Astrocyte (in vitro differentiated cells and primary cell): ENCODE measurements around the gene AP2M1. TPM values are rescaled to one million over a fixed set of nuclear protein-coding genes. Genes with fewer than 3 reads are reported as not detected.

Experiments used
- DNase-seq: peaks from one replicate; pipeline ENCODE4 v3.0.0-alpha.2; 2010; ENCODE audit warnings: low read depth
- FAIRE-seq: peaks from 2 replicates; lab custom pipeline; 2011; peaks lifted over from hg19 to GRCh38; lab: Jason Lieb, UNC
- H2AFZ ChIP-seq: 2 replicates; pipeline ENCODE4 v1.6.0; 2012; ENCODE audit warnings: low read depth, low read length, inconsistent platforms
- H3K27ac ChIP-seq: 2 replicates; pipeline ENCODE4 v1.5.1; 2011; ENCODE audit warnings: low read depth, low read length, inconsistent platforms
- H3K27me3 ChIP-seq: 2 replicates; pipeline ENCODE4 v1.6.0; 2011; ENCODE audit warnings: low read length, inconsistent platforms; ENCODE audit not compliant: insufficient read depth
- H3K36me3 ChIP-seq: 2 replicates; pipeline ENCODE4 v1.5.1; 2011; ENCODE audit warnings: low read length, inconsistent platforms; ENCODE audit not compliant: insufficient read depth
- H3K4me1 ChIP-seq: 2 replicates; pipeline ENCODE4 v1.5.1; 2011; ENCODE audit warnings: low read length, inconsistent platforms; ENCODE audit not compliant: insufficient read depth
- H3K4me2 ChIP-seq: 2 replicates; pipeline ENCODE4 v1.6.0; 2012; ENCODE audit warnings: low read length, inconsistent platforms
- H3K4me3 ChIP-seq: 2 replicates; pipeline ENCODE4 v1.5.1; 2011; ENCODE audit warnings: low read depth, mild to moderate bottlenecking, low read length, inconsistent platforms; ENCODE audit not compliant: insufficient read depth
- H3K79me2 ChIP-seq: 2 replicates; pipeline ENCODE4 v1.6.0; 2012; ENCODE audit warnings: mild to moderate bottlenecking, low read length, inconsistent platforms; ENCODE audit not compliant: insufficient read depth
- H3K9ac ChIP-seq: 2 replicates; pipeline ENCODE4 v1.6.0; 2012; ENCODE audit warnings: mild to moderate bottlenecking, low read length, inconsistent platforms
- H3K9me3 ChIP-seq: 2 replicates; pipeline ENCODE4 v1.5.1; 2012; ENCODE audit warnings: low read depth, mild to moderate bottlenecking, low read length, inconsistent platforms; ENCODE audit not compliant: insufficient read depth
- H4K20me1 ChIP-seq: 2 replicates; pipeline ENCODE4 v1.6.0; 2012; ENCODE audit warnings: low read length, inconsistent platforms; ENCODE audit not compliant: insufficient read depth
- H3K27ac Mint-ChIP-seq: one replicate; pipeline ENCODE4 v1.8.0; 2021; ENCODE audit warnings: mild to moderate bottlenecking, mixed read lengths; ENCODE audit not compliant: unreplicated experiment
- H3K27me3 Mint-ChIP-seq: one replicate; pipeline ENCODE4 v1.8.0; 2021; ENCODE audit warnings: low read depth, mixed read lengths; ENCODE audit not compliant: unreplicated experiment
- H3K36me3 Mint-ChIP-seq: one replicate; pipeline ENCODE4 v1.8.0; 2021; ENCODE audit warnings: low read depth, mixed read lengths; ENCODE audit not compliant: unreplicated experiment
- H3K4me1 Mint-ChIP-seq: one replicate; pipeline ENCODE4 v1.8.0; 2021; ENCODE audit warnings: low read depth, mixed read lengths; ENCODE audit not compliant: unreplicated experiment
- H3K4me3 Mint-ChIP-seq: one replicate; pipeline ENCODE4 v1.8.0; 2021; ENCODE audit warnings: mild to moderate bottlenecking, moderate library complexity, mixed read lengths; ENCODE audit not compliant: unreplicated experiment
- H3K9me3 Mint-ChIP-seq: one replicate; pipeline ENCODE4 v1.8.0; 2021; ENCODE audit warnings: mild to moderate bottlenecking, mixed read lengths; ENCODE audit not compliant: unreplicated experiment
- EZH2 ChIP-seq: IDR thresholded peaks from 2 replicates; pipeline ENCODE4 v1.6.1; 2012; ENCODE audit warnings: mild to moderate bottlenecking, low read length, inconsistent platforms; ENCODE audit not compliant: insufficient read depth
- total RNA-seq: library from RNA; stranded (reverse); gene quantifications from 2 replicates; pipeline ENCODE4 v1.2.1, GENCODE V29; 2021
- TF ChIP-seq, protein P1 (sequence below): IDR thresholded peaks from 2 replicates; pipeline ENCODE4 v1.5.1; 2011; ENCODE audit warnings: low read depth, mild to moderate bottlenecking, inconsistent platforms, low read length, moderate library complexity; ENCODE audit not compliant: insufficient read depth

The AP2M1 gene
- total RNA-seq, 1 donor from 2014 or later: 603 TPM

DNA sequence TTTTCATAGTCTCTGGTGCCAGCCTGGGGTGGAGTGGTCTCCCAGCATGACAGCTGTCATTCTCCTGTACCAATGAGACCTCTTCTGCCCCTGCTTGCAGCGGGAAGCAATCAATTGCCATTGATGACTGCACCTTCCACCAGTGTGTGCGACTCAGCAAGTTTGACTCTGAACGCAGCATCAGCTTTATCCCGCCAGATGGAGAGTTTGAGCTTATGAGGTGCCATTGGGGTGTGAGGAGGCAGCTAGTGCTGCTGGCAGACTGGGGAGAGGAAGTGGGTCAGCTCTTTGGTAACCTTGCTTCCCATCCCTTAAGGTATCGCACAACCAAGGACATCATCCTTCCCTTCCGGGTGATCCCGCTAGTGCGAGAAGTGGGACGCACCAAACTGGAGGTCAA lies 6.9 kb downstream of the AP2M1 start:
- Histone ChIP-seq H3K9me3 (no peaks in the 10 kb centered on the region), H3K79me2 (peaks cover 68% of the 10 kb centered on the region), H3K27me3 (no peaks in the 10 kb centered on the region), H3K36me3 (peaks cover 69% of the 10 kb centered on the region), H3K4me1 (peaks cover 40% of the 10 kb centered on the region), H4K20me1 (peaks cover 75% of the 10 kb centered on the region), H3K4me3 (no peak overlapping the region), H3K4me2 (no peak overlapping the region), H3K27ac (no peak overlapping the region), H3K9ac (no peak overlapping the region), H2AFZ (no peak overlapping the region)
- DNase-seq (no peak), FAIRE-seq (no peak)
- no peaks in the 10 kb centered on the region for H3K27me3 Mint-ChIP-seq
- H3K4me3 Mint-ChIP-seq: no peak overlapping the region
- H3K27ac Mint-ChIP-seq: peak overlapping the region; percentile 58
- H3K4me1 Mint-ChIP-seq: peaks cover 37% of the 10 kb centered on the region
- TF ChIP-seq, protein P1, sequence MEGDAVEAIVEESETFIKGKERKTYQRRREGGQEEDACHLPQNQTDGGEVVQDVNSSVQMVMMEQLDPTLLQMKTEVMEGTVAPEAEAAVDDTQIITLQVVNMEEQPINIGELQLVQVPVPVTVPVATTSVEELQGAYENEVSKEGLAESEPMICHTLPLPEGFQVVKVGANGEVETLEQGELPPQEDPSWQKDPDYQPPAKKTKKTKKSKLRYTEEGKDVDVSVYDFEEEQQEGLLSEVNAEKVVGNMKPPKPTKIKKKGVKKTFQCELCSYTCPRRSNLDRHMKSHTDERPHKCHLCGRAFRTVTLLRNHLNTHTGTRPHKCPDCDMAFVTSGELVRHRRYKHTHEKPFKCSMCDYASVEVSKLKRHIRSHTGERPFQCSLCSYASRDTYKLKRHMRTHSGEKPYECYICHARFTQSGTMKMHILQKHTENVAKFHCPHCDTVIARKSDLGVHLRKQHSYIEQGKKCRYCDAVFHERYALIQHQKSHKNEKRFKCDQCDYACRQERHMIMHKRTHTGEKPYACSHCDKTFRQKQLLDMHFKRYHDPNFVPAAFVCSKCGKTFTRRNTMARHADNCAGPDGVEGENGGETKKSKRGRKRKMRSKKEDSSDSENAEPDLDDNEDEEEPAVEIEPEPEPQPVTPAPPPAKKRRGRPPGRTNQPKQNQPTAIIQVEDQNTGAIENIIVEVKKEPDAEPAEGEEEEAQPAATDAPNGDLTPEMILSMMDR: no peak
- H3K9me3 Mint-ChIP-seq: no peaks in the 10 kb centered on the region
- peaks cover 31% of the 10 kb centered on the region for H3K36me3 Mint-ChIP-seq

DNA sequence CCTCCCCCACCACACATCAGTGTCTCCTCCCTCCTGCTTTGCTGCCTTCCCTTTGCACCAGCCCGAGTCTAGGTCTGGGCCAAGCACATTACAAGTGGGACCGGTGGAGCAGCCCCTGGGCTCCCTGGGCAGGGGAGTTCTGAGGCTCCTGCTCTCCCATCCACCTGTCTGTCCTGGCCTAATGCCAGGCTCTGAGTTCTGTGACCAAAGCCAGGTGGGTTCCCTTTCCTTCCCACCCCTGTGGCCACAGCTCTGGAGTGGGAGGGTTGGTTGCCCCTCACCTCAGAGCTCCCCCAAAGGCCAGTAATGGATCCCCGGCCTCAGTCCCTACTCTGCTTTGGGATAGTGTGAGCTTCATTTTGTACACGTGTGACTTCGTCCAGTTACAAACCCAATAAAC lies 9.0 kb downstream of the AP2M1 start:
- H3K27ac Mint-ChIP-seq: peak overlapping the region; percentile 72
- Histone ChIP-seq H4K20me1 (peaks cover 75% of the 10 kb centered on the region), H3K27me3 (no peaks in the 10 kb centered on the region), H3K9me3 (no peaks in the 10 kb centered on the region), H3K36me3 (peaks cover 58% of the 10 kb centered on the region), H2AFZ (no peak overlapping the region), H3K4me3 (no peak overlapping the region), H3K79me2 (peaks cover 68% of the 10 kb centered on the region), H3K4me2 (no peak overlapping the region), H3K4me1 (peaks cover 31% of the 10 kb centered on the region), H3K27ac (no peak overlapping the region), H3K9ac (no peak overlapping the region)
- FAIRE-seq: no peak
- no peaks in the 10 kb centered on the region for H3K9me3 Mint-ChIP-seq
- H3K4me3 Mint-ChIP-seq: no peak overlapping the region
- peaks cover 30% of the 10 kb centered on the region for H3K36me3 Mint-ChIP-seq
- DNase-seq: no peak
- H3K27me3 Mint-ChIP-seq: no peaks in the 10 kb centered on the region
- no peak for TF ChIP-seq EZH2
- TF ChIP-seq, protein P1: no peak
- H3K4me1 Mint-ChIP-seq: peaks cover 29% of the 10 kb centered on the region

DNA sequence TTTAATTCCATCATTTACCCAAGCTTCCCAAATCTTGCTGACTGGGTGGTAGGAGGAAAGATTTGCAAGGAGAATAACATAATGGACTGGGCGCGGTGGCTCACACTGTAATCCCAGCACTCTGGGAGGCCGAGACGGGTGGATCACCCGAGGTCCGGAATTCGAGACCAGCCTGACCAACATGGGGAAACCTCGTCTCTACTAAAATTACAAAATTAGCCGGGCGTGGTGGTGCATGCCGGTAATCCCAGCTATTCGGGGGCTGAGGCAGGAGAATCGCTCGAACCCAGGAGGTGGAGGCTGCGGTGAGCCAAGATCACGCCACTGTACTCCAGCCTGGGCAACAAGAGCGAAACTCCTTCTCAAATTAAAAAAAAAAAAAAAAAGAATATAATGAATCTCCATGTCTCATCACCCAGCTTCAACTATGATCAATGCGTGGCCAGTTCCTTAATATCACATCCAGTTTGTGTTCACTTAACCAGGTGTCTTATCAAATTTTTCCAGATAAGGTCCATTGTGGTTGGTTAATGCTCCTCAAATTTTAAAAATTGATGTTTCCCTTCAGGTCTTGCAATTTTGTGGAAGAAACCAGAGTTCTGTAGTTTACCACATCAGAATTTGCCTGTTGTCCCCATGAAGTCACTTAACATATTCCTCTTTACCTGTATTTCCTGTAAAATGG lies 10.0 kb downstream of the AP2M1 start:
- Histone ChIP-seq H3K4me3 (no peak overlapping the region), H4K20me1 (peaks cover 75% of the 10 kb centered on the region), H3K36me3 (peaks cover 53% of the 10 kb centered on the region), H3K9me3 (no peaks in the 10 kb centered on the region), H3K4me1 (peaks cover 27% of the 10 kb centered on the region), H2AFZ (no peak overlapping the region), H3K9ac (peak overlapping the region; percentile 75), H3K79me2 (peaks cover 68% of the 10 kb centered on the region), H3K27ac (peak overlapping the region; percentile 81), H3K27me3 (no peaks in the 10 kb centered on the region), H3K4me2 (peak overlapping the region; percentile 97)
- Mint-ChIP-seq H3K9me3 (no peaks in the 10 kb centered on the region), H3K27me3 (no peaks in the 10 kb centered on the region), H3K36me3 (peaks cover 32% of the 10 kb centered on the region), H3K27ac (peak overlapping the region; percentile 97), H3K4me1 (peaks cover 19% of the 10 kb centered on the region), H3K4me3 (peak overlapping the region; percentile 98)
- TF ChIP-seq EZH2: no peak
- TF ChIP-seq, protein P1: no peak
- no peak for FAIRE-seq
- no peak for DNase-seq
